ENCODE measurements around the gene RPL26.
"Not testable (repeated sequence)": the region's sequence is repeated elsewhere in the genome, so short reads cannot be mapped to it uniquely, and the experiment has no call there.

RPL26 gene

DNA sequence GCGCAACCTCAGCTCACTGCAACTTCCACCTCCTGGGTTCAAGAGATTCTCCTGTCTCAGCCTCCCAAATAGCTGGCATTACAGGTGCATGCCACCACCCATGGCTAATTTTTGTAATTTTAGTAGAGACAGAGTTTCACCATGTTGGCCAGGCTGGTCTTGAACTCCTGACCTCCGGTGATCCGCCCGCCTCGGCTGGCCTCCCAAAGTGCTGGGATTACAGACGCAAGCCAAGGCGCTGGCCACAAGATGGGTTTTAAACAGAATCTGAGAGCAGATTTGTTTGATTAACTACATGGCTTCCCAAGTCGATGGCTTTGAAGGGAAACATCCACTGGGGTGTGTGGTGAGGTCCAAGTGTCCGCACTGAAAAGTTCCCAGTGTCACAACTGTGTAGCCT is 11.5 kb upstream of the RPL26 start:
- DNase-seq = not testable (repeated sequence)

DNA sequence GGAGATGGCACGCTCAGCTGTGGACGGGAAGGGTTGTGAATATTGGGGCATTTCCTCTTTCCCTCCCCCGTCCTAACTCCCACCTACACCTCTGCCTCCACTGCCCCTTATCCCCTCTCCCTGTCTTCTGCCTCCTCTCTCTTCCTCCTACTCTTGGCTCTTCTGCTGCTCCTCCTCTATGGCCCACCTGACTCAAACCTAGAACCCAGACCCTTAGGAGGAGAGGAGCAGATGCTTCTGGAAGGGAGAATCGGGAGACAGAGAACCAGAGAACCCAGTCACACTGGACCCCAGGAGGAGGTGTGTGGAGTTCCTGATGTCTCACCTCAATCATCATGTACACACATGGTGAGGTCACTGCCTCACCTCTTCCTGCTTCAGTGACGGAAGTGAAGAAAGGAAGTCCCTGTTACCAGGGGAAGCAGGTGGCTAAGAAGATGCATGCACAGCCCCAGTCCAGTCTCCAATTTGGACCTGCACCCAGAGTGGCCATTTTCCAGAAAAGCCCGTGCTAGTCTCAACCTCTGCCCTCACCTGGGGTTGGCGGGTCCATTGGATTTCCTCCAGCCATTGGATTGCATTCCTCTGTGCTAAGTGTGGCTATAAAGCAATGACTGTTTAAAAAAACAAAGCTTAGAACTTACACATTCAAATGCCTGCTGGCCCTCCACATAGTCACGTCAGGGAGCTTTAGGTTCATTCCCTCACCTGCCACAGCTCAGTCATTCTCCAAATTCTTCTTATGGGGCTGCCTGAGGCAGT is 10.7 kb upstream of the RPL26 start:
- DNase-seq = peak; percentile 33

DNA sequence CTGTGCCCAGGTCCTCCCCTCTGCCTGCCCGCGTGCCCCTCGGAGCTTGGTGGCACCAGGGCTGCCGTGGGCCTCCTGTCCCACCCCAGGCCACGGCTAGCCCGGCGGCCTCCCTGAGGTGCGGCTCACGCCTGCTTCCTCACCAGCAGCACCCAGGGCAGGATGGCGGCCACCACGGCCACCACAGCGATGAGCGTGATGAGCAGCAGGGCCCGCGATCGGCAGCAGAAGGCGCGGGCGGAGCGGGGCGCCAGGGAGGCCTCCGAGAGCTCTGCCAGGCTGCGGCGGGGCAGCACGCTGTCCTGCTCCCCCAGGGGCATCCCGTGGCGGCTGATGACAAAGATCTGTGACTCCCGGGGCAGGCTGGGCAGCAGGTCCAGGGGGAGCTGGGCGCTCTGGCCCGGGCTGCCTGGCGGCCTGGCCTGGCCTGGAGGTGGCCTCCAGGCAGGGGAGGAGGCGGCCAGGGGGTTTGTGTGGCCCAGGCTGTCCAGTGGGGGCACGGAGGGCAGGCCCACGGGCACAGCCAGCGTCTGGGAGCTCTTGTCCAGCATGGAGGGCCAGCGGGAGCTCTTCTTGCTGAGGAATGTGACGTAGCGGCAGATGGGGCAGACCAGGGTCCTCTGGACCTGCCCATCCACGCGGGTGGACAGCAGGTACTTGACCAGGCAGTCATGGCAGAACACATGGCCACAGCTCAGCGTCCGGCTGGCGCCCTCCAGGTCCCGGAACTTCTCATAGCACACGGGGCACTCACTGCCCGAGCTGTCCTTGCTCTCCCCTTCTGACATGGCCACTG is 9.9 kb upstream of the RPL26 start:
- no peak for DNase-seq

DNA sequence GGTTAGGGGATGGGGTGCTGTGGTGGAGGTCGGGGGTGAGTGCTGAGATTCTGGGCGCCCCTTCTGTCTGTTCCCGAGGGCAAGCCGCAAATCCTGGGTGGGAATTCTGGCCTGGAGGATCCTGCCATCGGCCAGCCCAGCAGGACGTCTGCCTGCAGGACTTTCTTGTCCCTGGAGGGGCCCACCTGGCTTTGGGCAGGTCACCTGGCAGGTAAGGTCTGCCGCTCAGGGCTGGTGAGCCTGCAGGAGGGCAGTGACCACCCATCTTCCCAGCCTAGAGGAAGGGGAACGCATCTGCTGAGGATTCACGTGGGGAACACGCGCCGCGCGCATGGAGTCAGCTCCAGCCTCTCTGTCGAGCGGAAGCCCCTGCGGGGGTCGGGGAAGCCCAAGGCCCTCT is 9.3 kb upstream of the RPL26 start:
- no peak for DNase-seq

DNA sequence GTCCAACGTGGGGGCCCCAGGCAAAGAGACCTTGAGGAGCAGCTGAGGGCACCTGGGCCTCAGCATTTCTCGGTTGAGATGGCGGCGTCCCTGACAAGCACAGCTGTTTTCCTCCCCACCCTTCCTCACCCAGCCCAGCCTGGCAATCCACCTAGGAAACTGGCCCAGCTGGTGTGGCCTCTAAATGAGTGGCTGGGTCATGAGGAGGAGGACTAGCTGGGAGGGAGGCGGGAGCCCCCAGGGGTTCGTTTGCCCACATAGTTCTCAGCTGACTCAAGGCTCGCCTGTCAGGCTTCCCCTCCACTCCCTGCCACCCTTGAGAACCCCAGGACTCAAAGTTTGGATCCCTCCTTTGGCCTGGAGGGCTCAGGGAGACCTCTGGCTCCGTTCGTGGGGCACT is 8.7 kb upstream of the RPL26 start:
- peak; percentile 54 for DNase-seq

DNA sequence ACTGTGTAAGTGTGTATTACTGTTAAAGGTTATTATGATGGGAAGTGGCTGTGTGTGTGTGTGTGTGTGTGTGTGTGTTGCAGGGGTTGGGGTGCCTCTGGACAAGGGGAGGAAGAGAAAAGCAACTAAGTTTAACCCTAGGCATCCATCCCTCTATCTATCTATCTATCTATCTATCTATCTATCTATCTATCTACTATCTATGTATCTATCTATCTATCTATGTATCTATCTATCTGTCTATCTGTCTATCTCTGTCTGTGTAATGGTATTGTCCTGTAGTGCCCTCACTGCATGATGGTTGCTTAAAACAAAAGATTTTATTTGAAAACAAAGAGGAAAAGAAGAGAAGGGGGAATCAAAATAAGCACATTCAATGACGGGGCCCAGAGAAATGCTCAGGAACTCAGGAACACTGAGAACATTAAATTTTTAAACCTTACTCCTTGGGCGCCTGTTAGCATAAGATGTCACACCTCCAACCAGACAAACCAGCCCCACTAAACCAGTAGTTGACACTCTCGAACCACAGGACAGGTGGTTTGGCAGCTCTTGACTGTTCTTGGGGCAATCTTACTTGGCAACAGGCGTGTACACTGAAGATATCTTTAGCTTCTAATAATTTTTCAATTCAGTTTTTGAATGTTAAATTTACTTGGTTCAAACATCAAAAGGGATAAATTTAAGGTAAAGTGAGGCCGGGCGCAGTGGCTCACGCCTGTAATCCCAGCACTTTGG is 5.1 kb upstream of the RPL26 start:
- DNase-seq = no peak

DNA sequence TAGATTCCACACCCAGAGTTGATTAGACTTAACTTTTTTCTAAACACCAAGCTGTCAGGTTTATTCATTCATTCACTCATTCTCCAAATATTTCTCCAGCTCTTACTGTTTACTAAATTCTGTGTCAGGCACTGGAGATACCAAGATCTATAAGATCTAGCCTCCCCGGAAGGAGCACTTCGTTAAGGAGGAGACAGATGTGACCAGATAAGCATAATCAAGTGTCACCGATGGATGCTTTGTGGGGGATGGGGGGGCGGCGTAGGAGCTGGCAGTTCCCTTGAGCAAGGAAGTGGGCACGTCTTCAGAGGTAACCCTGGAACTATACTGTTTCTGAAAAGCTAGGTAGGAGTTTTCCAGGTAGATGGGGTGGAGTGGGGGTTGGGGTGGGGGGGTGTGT is 3.8 kb upstream of the RPL26 start:
- DNase-seq = no peak

DNA sequence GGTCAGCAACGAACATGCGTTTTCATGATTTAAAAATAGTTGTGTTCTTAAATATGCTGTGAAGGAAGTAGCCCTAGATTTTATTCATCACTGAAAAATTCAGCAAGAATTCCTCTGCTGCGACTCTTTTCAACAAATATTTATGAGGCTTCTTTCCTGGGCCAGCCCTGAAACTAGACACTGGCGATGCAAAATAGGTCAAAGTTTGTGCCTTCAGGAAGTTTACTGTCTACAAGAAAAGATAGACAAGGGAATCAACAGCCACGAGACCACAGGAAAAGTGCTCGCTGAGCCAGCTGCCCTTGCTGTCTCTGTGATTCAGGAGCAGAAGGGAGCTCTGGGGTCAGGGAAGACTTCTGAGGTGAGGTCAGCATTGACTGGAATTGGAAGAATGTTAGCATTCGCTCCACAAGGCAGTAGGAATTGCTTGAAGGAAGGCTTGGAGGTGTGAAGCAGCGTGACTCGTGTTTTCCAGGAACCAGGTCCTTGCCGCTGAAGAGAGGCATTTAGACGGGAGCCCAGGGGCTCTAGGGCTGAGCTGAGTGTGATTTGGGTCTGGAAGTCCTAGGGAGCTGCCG is 1.9 kb upstream of the RPL26 start:
- DNase-seq = peak; percentile 95

DNA sequence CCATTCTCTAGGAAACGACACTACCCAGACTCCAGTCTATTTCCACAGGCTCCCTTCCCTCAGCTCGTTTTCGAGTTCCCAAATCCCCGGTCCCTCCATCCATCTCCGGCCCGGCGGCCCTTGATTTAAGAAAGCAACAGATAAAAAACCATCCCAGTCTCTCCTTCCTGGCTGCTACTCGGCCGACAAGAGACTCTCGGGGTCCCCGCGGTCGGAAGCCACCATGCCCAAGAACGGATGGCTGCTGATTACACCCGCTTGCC is 182 bp downstream of the RPL26 start:
- DNase-seq = no peak

DNA sequence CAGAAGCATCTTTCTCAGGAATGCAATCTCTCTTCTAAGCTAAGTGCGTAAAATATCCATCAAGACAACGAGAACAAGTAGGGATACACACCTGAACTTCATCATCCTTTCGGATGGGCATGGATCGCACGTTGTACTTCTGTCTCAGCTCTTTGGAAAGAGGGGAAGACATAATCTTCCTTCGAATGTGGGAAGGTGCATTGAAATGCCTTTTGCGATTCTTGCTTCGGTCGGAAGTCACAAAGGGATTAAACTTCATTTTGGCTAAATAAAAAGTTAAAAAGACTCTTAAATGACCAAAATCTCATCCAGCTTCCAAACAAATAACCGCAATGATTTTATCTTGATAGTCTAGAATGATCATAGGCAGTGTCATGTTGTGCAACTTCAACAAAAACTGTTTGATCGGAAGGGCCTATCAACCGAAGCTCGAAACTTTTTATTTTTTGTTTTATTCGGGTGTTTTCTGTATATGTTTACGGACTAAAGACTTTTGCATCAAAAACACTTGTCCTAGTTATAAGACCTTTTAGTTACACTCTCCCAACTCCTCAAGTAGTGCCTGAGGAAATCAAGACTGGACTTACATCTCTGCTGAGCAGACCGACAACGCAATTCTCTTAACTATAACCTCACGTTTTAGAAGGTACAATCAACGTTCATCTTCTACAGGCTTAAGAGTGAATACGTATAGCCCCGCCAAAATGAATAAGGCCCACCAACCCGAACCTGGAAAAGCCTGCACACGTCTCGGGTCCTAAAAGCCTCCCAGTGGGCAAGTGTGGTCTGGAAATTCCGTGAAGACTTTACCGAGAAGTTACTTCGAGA is 727 bp downstream of the RPL26 start:
- no peak for DNase-seq

DNA sequence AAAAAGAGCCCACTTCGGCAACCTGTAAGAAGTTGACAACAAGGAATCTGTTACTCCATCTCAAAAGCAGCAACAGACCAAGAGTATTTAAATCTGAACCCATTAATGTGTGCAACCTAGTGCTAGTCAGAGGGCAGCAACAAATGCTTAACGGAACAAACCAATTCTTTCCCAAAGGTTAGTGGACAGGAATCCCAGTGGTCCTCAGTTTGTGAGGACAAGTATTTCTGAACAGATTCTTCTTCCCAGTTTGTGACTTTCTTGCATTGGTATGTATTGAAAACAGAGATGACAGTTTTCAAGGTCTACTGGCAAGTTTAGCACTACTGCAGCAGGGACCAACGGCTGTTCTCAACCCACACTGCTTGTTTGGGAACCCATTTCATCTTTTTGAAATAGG is 2.9 kb downstream of the RPL26 start:
- DNase-seq = no peak

DNA sequence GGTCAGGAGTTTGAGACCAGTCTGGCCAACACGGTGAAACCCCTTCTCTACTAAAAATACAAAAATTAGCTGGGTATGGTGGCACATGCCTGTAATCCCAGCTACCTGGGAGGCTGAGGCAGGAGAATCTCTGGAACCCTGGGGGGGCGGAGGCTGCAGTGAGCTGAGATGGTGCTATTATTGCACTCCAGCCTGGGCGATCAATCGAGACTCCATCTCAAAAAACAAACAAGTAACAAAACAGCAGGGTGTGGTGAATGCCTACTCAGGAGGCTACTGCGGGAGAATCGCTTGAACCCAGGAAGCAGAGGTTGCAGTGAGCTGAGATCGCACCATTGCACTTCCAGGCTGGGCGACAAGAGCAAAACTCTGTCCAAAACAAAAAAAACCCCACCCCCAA is 4.9 kb downstream of the RPL26 start:
- DNase-seq = not testable (repeated sequence)

DNA sequence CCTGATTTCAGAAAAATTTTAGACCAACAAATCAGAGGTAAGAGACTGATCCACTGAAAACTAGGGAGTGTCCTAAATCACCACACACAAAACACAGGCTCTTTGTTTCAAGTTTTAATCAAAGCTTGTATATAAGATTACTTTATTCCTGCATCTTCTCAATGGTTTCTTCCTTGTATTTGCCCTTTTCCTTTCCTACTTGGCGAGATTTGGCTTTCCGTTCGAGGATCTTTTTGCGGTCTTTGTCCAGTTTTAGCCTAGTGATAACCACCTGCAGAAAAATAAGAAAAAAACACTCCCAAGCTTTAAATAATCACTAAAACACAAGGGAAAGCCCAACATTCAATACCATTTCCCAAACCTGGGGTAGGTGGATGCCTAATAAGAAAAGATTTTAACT is 5.6 kb downstream of the RPL26 start:
- DNase-seq = no peak

DNA sequence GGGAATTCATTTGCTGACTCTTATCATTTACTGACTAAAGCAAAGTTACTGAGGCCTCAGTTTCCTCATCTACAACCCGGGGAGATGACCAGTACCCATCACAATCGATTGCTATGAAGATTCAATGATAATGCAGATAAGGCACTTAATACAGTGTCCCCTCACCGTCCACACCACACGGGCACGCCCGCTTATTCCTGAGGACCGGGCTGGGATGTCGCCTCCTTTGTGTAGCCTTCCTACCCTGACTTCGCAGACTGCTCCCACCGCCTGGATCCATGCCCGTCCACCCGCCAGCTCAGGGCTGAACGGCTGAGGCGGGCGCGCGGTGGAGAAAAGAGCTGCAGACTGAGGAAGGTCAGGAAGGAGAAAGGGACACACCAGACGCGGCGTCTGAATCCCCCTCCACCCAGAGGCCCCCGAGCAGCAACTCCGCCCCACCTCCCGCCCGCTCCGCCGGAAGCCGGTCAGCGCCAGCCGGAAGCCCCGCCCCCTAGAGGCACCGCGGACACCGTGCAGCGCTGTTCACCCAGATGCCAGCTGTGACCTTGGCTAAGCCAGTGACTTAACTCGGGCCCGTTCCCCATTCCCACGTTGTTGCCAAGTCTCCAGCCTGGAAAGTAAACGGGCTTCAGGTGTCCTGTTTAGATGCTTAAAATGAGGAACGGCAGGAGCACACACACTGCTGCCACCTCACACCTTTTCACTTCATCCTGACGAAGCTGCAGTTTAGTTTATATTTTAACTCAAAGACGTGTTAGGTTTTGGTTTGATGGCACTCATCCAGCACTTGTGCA is 6.5 kb downstream of the RPL26 start, which contains the start of gene KRABD2:
TSS of gene KRABD2 (minus strand) at position 434 of the 797 bp plus-strand sequence.
- DNase-seq = peak; percentile 82

DNA sequence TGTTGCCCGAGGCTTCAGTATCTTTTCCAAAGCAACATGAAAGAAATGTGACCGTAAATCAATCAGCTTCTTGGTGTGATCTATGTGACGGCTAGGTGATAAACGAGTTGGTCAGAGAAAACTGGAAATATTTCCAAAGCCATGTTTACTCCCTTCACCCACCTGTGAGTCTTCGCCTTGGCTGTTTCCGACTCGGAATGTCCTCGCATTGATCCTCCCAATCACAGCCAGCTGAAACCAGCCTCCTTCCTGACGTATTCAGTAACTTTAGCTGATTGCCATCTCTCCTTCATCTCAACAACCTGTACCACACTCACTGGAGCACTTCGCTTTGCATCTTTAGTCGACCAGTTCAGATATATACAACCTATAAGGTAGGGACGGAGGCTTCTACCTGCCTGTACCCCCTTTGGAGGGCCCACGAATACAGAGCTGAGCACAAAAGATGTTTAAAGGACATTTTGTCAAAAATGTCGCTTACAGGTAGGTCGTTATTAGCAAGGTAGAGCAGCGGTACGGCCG is 7.2 kb downstream of the RPL26 start:
- no peak for DNase-seq

DNA sequence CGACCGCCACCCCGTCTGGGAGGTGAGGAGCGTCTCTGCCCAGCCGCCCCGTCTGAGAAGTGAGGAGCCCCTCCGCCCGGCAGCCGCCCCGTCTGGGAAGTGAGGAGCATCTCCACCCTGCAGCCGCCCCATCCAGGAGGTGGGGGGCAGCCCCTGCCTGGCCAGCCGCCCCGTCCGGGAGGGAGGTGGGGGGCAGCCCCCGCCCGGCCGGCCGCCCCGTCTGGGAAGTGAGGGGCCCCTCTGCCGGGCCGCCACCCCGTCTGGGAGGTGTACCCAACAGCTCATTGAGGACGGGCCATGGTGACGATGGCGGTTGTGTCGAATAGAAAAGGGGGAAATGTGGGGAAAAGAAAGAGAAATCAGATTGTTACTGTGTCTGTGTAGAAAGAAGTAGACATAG is 9.1 kb downstream of the RPL26 start:
- DNase-seq = not testable (repeated sequence)

DNA sequence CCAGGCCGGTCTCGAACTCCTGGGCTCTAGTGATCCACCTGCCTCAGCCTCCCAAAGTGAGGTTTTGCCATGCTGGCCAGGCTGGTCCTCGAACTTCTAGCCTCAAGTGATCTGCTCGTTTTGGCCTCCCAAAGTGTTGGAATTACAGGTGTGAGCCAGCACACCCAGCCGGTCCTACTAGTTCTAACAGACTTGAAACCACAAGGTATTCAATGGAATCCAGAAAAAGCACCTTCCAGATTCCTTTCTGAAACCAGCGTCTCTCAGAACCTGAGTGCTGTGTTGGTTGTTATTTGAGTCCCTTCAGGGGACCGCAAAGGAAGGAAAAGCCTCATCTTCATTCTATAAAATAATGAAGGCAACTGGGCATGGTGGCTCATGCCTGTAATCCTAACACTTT is 10.6 kb downstream of the RPL26 start:
- no peak for DNase-seq

DNA sequence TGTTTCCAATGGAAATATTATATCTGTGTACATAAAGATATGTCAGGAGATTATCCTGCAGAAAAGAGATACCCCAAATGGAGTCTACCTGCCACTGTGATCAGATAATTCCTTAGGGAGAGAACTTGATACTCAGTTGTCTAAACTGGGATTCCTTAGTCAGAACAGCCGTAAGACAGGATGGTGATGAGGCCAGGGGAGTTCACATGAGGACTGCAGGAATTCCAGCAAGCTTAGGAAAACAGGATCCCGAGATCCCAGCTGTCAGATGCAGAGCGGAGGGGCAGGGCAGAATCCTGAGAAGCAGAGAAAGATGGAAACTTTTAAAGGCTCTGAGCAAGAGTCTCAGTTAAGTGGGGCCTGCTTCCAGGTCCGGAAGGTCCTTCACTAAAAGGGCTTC is 11.2 kb downstream of the RPL26 start:
- peak; percentile 23 for DNase-seq

DNA sequence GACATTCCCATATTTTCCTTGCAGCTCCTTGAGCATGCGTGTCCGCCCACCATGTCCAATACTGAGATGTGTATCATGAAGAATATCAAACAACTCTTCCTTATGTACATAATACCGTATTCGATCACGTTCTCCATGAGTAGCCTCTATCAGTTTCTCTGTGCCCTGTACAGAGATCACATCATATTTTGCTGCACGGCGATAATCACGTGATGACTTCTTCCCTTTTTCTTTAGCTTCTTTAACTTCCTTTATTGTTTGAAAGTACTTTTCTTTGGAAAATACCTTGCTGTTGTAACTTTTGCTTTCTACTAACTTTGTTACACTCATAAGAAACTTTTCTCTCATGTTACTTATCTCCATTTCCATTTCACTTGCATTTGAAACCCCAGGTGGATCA is 13.0 kb downstream of the RPL26 start:
- DNase-seq = no peak

DNA sequence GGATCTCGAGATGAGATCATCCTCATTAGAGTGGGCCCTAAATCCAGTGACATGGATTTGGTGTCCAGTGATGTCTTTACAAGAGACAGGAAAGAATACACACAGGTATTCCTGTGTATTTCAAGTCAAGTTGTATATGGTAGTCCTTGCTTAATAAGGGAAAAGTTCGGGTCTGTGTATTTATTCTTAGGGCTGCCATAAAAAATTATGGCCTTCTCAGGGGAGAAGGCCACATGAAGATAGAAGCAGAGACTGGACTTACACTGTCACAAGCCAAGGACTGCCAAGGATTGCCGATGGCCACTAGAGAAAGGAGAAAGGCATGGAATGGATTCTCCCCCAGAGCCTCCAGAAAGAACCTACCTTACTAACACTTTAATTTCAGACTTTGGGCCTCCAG is 14.8 kb downstream of the RPL26 start:
- DNase-seq = no peak

DNA sequence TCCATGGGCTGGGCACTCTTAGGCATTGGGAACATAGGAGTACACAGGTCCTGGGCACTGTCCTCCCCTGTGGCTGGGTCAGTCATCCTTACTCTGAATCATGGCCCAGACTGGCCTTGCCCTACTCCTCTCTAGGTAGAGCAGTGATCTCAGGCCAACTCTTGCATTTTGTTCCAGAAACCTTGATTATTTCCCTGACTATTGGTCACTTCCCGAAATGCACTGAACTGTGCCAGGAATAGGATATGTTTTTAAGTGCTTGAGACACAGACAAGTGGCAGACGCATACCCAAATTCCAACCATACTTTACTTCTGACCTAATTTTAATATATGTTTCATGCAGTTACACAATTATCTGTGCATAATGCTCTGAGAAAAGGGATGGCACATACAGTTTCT is 16.8 kb downstream of the RPL26 start:
- peak; percentile 88 for DNase-seq
